ENCODE data around the gene CAMTA1.

The CAMTA1 gene

GRCh38 chr1:6884652-6885153 lies 99.4 kb downstream of the CAMTA1 start:
- Histone ChIP-seq H3K27ac (ENCODE audit: low read length) (no peak overlapping the region), H3K4me2 (ENCODE audit: low read depth, low read length) (no peak overlapping the region), H2AFZ (ENCODE audit: low read length) (no peak overlapping the region), H3K9me3 (replicated peaks; ENCODE audit: insufficient read depth, low read length) (no peaks in the 10 kb centered on the region), H3F3A (ENCODE audit: insufficient read depth, low read length) (no peaks in the 10 kb centered on the region), H3K4me1 (ENCODE audit: low read length) (no peaks in the 10 kb centered on the region), H3K27me3 (replicated peaks; ENCODE audit: insufficient read depth, low read length) (no peaks in the 10 kb centered on the region), H4K20me1 (ENCODE audit: insufficient read depth, low read length) (no peaks in the 10 kb centered on the region), H3K79me2 (ENCODE audit: low read length) (no peaks in the 10 kb centered on the region), H3K36me3 (replicated peaks; ENCODE audit: insufficient read depth, low read length) (no peaks in the 10 kb centered on the region), H3K9ac (ENCODE audit: low read length) (no peak overlapping the region), H3K9me2 (replicated peaks; ENCODE audit: insufficient read depth, low read length) (no peaks in the 10 kb centered on the region), H3K4me3 (ENCODE audit: low read length) (no peak overlapping the region)
- no peak for TF ChIP-seq EZH2 (optimal IDR thresholded peaks at IDR 0.05; ENCODE audit: low read depth, low read length)
- TF ChIP-seq, protein P1, sequence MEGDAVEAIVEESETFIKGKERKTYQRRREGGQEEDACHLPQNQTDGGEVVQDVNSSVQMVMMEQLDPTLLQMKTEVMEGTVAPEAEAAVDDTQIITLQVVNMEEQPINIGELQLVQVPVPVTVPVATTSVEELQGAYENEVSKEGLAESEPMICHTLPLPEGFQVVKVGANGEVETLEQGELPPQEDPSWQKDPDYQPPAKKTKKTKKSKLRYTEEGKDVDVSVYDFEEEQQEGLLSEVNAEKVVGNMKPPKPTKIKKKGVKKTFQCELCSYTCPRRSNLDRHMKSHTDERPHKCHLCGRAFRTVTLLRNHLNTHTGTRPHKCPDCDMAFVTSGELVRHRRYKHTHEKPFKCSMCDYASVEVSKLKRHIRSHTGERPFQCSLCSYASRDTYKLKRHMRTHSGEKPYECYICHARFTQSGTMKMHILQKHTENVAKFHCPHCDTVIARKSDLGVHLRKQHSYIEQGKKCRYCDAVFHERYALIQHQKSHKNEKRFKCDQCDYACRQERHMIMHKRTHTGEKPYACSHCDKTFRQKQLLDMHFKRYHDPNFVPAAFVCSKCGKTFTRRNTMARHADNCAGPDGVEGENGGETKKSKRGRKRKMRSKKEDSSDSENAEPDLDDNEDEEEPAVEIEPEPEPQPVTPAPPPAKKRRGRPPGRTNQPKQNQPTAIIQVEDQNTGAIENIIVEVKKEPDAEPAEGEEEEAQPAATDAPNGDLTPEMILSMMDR (IDR thresholded peaks at IDR 0.05; ENCODE audit: low read length) = no peak
- no peak for TF ChIP-seq EZH2phosphoT487 (IDR thresholded peaks at IDR 0.05; ENCODE audit: low read length)
- DNase-seq = no peak

DNA sequence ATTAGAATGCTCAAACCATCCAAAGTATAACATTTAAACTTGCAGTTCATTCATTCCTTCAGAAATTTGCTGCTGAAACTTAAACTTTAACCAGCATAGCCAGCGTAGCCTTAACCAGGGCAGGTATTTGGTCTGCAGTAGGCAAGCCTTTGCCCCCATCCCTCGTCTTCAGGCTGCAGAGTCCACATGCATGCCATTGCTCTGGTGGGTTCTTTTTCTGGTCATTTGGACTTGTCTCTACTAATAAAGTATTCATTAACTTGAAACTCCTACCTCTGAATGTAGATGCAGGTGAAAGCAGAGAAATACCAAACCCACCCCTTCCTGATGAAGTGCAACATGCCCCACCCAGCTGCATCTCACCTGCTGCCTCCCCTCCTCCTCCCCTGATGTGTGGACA lies 100.2 kb downstream of the CAMTA1 start:
- H3K4me3 ChIP-seq (ENCODE audit: low read length) = no peak overlapping the region
- no peak for TF ChIP-seq EZH2phosphoT487 (IDR thresholded peaks at IDR 0.05; ENCODE audit: low read length)
- TF ChIP-seq, protein P1 (IDR thresholded peaks at IDR 0.05; ENCODE audit: low read length) = no peak
- no peak for TF ChIP-seq EZH2 (optimal IDR thresholded peaks at IDR 0.05; ENCODE audit: low read depth, low read length)
- no peaks in the 10 kb centered on the region for H3K9me2 ChIP-seq (replicated peaks; ENCODE audit: insufficient read depth, low read length)
- DNase-seq = no peak
- H2AFZ ChIP-seq (ENCODE audit: low read length) = no peak overlapping the region
- no peaks in the 10 kb centered on the region for H3K36me3 ChIP-seq (replicated peaks; ENCODE audit: insufficient read depth, low read length)
- no peaks in the 10 kb centered on the region for H3F3A ChIP-seq (ENCODE audit: insufficient read depth, low read length)
- H3K79me2 ChIP-seq (ENCODE audit: low read length) = no peaks in the 10 kb centered on the region
- no peak overlapping the region for H3K9ac ChIP-seq (ENCODE audit: low read length)
- no peak overlapping the region for H3K27ac ChIP-seq (ENCODE audit: low read length)
- no peaks in the 10 kb centered on the region for H4K20me1 ChIP-seq (ENCODE audit: insufficient read depth, low read length)
- H3K4me2 ChIP-seq (ENCODE audit: low read depth, low read length) = no peak overlapping the region
- no peaks in the 10 kb centered on the region for H3K4me1 ChIP-seq (ENCODE audit: low read length)
- no peaks in the 10 kb centered on the region for H3K27me3 ChIP-seq (replicated peaks; ENCODE audit: insufficient read depth, low read length)
- no peaks in the 10 kb centered on the region for H3K9me3 ChIP-seq (replicated peaks; ENCODE audit: insufficient read depth, low read length)

GRCh38 chr1:6886523-6886922 lies 101.3 kb downstream of the CAMTA1 start:
- no peaks in the 10 kb centered on the region for H3K4me1 ChIP-seq (ENCODE audit: low read length)
- H3K36me3 ChIP-seq (replicated peaks; ENCODE audit: insufficient read depth, low read length) = no peaks in the 10 kb centered on the region
- H3K27me3 ChIP-seq (replicated peaks; ENCODE audit: insufficient read depth, low read length) = no peaks in the 10 kb centered on the region
- H3K27ac ChIP-seq (ENCODE audit: low read length) = no peak overlapping the region
- no peaks in the 10 kb centered on the region for H3K9me2 ChIP-seq (replicated peaks; ENCODE audit: insufficient read depth, low read length)
- H3K4me3 ChIP-seq (ENCODE audit: low read length) = no peak overlapping the region
- H2AFZ ChIP-seq (ENCODE audit: low read length) = no peak overlapping the region
- no peaks in the 10 kb centered on the region for H3K9me3 ChIP-seq (replicated peaks; ENCODE audit: insufficient read depth, low read length)
- H3K4me2 ChIP-seq (ENCODE audit: low read depth, low read length) = no peak overlapping the region
- H4K20me1 ChIP-seq (ENCODE audit: insufficient read depth, low read length) = no peaks in the 10 kb centered on the region
- DNase-seq = no peak
- no peaks in the 10 kb centered on the region for H3K79me2 ChIP-seq (ENCODE audit: low read length)
- no peak overlapping the region for H3K9ac ChIP-seq (ENCODE audit: low read length)
- no peaks in the 10 kb centered on the region for H3F3A ChIP-seq (ENCODE audit: insufficient read depth, low read length)
- TF ChIP-seq EZH2 (optimal IDR thresholded peaks at IDR 0.05; ENCODE audit: low read depth, low read length) (no peak), EZH2phosphoT487 (IDR thresholded peaks at IDR 0.05; ENCODE audit: low read length) (no peak)
- TF ChIP-seq, protein P1 (IDR thresholded peaks at IDR 0.05; ENCODE audit: low read length) = no peak
